ENCODE measurements around the gene UST. TPM values are rescaled to one million over a fixed set of nuclear protein-coding genes. Genes with fewer than 3 reads are reported as not detected.
"Not testable (repeated sequence)": the region's sequence is repeated elsewhere in the genome, so short reads cannot be mapped to it uniquely, and the experiment has no call there.

UST gene
- total and polyA plus RNA-seq, 8 donors = 3.7 to 20.9 (median 8.6) TPM

DNA sequence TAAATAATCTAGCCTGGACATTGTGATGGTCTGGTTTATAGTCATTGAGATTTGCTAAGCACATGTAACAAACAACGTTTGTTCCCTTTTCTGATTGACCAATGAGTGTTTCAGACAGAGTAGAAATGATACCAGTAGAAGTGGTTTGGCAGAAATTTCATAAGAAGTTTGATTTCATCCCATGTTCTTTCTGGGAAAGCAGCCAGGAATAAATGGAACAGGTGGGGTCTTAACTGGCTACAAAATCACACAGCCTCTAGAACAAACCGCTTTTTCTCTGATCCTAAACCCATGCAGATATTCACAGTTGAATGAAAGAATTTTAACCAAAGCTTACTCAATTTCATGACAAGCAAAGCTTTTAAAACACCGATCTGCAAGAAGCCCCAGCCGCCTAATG lies 227.5 kb downstream of the UST start:
- no peak for TF ChIP-seq CTCF (IDR thresholded peaks at IDR 0.05)
- FAIRE-seq = no peak
- Histone ChIP-seq H3K9me3 (no peaks in the 10 kb centered on the region), H3K27ac (no peak overlapping the region), H3K27me3 (no peaks in the 10 kb centered on the region), H3K4me3 (no peak overlapping the region), H3K36me3 (no peaks in the 10 kb centered on the region), H3K4me1 (no peaks in the 10 kb centered on the region)
- intact Hi-C loops (cut with DNase I) = no loop called here
- DNase-seq = no peak
- no peak for ATAC-seq
- WGBS, 2 donors = 81 to 85% methylated on average over 4 of the region's 4 CpGs

DNA sequence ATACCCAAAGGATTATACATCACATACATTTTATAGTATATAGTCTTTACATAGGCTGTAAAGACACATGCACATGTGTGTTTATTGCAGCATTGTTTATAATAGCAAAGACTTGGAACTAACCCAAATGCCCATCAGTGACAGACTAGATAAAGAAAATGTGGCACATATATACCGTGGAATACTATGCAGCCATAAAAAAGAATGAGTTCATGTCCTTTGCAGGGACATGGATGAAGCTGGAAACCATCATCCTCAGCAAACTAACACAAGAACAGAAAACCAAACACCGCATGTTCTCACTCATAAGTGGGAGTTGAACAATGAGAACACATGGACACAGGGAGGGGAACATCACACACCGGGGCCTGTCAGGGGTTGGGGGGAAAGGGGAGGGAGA lies 231.5 kb downstream of the UST start:
- H3K27me3 ChIP-seq; DNase-seq; H3K36me3 ChIP-seq; intact Hi-C loops (cut with DNase I); H3K9me3 ChIP-seq; ATAC-seq; H3K4me3 ChIP-seq; H3K4me1 ChIP-seq; H3K27ac ChIP-seq; FAIRE-seq: not testable (repeated sequence)
- WGBS, 2 donors = 91 to 95% methylated on average over 2 of the region's 3 CpGs

- ATAC-seq = no peak
- no peaks in the 10 kb centered on the region for H3K9me3 ChIP-seq
- H3K4me3 ChIP-seq = no peak overlapping the region
- DNase-seq = no peak
- H3K36me3 ChIP-seq = no peaks in the 10 kb centered on the region
- H3K27me3 ChIP-seq = no peaks in the 10 kb centered on the region
- no peak for TF ChIP-seq CTCF (IDR thresholded peaks at IDR 0.05)
- FAIRE-seq = no peak
- WGBS, 2 donors = 69 to 72% methylated on average over 7 of the region's 7 CpGs
- intact Hi-C loops (cut with DNase I) = no loop called here
- no peaks in the 10 kb centered on the region for H3K4me1 ChIP-seq
- H3K27ac ChIP-seq = no peak overlapping the region
These were observed 232.4 kb downstream of the UST start for GRCh38 chr6:148979014-148979901.

DNA sequence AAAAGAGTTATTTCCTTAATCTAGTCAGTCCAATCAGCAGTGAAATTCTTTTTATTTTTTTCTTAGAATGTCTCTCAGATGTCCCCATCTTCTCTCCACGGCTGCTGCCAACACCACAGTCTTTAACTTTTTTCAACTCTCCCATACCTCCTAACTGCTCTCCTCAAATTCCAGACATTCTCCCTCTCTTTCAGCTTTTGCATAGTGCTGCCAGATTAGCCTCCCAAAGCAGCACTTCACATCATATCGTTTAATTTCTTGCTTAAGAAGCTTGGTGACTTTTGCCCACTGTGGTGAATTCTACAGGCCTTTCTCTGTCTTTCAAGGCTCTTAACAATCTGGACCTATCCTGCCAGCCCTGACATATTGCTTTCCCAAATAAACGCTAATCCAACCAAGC lies 233.4 kb downstream of the UST start:
- FAIRE-seq = no peak
- ATAC-seq = no peak
- intact Hi-C loops (cut with DNase I) = no loop called here
- Histone ChIP-seq H3K36me3 (no peaks in the 10 kb centered on the region), H3K9me3 (no peaks in the 10 kb centered on the region), H3K27me3 (no peaks in the 10 kb centered on the region), H3K4me1 (no peaks in the 10 kb centered on the region), H3K27ac (no peak overlapping the region), H3K4me3 (no peak overlapping the region)
- no peak for TF ChIP-seq CTCF (IDR thresholded peaks at IDR 0.05)
- DNase-seq = no peak
- whole genome bisulfite sequencing, 2 donors = 83 to 85% methylated on average over 3 of the region's 3 CpGs

DNA sequence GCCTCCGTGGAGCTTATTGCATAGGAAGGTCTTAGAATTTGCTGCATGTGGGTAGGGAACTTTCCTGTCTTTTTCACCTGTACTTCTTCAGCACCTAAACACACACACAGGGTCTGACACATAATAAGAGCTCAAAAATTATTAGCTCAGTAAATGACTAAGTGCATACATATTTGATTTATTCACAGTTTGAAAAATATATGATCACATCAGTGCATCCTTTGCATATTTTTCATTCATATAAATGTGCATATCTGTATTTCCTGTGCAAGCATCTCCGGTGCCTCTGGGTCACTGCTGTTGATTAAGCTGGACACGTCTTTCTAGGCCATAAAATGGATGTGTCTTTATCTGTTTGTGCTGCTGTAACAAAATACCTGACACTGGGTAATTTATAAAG lies 234.7 kb downstream of the UST start:
- Histone ChIP-seq H3K27ac (no peak overlapping the region), H3K9me3 (no peaks in the 10 kb centered on the region), H3K27me3 (no peaks in the 10 kb centered on the region), H3K36me3 (no peaks in the 10 kb centered on the region), H3K4me1 (no peaks in the 10 kb centered on the region), H3K4me3 (no peak overlapping the region)
- 76 to 77% methylated on average over 3 of the region's 3 CpGs for WGBS, 2 donors
- no peak for DNase-seq
- FAIRE-seq = no peak
- ATAC-seq = no peak
- TF ChIP-seq CTCF (IDR thresholded peaks at IDR 0.05) = no peak
- intact Hi-C loops (cut with DNase I) = no loop called here
